IMR-90 (cell line): Measurements from ENCODE around the gene PROCA1. TPM values are rescaled to one million over a fixed set of nuclear protein-coding genes. Genes with fewer than 3 reads are reported as not detected.
A peak's percentile ranks its signal among the peaks of the same experiment; 100 is the strongest.

Source experiments
- ATAC-seq: fragments of 200-7000 bp; cut with Tn5 transposase; 2 replicates; pipeline ENCODE4 v1.9.1; 2020; ENCODE audit warnings: low read depth, mild to moderate bottlenecking, moderate library complexity
- BruUV-seq: library from RNA; stranded (reverse); fragments of 400-500 nt; replicated peaks from 2 replicates; lab custom pipeline; 2021; lab: Mats Ljungman, UMichigan
- CTCF ChIA-PET: fragments of 300-600 bp; formaldehyde crosslinking; extraction: SDS; loops from one replicate; lab custom pipeline; 2021; ENCODE audit warnings: antibody characterized with exemption; lab: Yijun Ruan, JAX
- POLR2A ChIA-PET: fragments of 300-600 bp; sonication (Branson Sonifier 250); formaldehyde crosslinking; loops from one replicate; lab custom pipeline; 2022; ENCODE audit warnings: antibody characterized with exemption; ENCODE audit not compliant: unreplicated experiment; lab: Charles Lee
- DNase-seq: peaks from one replicate; pipeline ENCODE4 v3.0.0; 2013
- H2AFZ ChIP-seq: replicated peaks from 2 replicates; pipeline ENCODE3; 2013; ENCODE audit warnings: low read length, mild to moderate bottlenecking; ENCODE audit not compliant: poor library complexity
- H2AK5ac ChIP-seq: 2 replicates; pipeline ENCODE4 v1.6.1; 2013; ENCODE audit warnings: low read depth, low read length, inconsistent platforms
- H2AK9ac ChIP-seq: replicated peaks from 2 replicates; pipeline ENCODE3; 2013; ENCODE audit warnings: mild to moderate bottlenecking, low read depth, low read length, moderate library complexity; ENCODE audit not compliant: poor library complexity
- H2BK120ac ChIP-seq: 2 replicates; pipeline ENCODE4 v1.6.1; 2013; ENCODE audit warnings: low read depth, low read length, inconsistent platforms
- H2BK15ac ChIP-seq: 3 replicates; pipeline ENCODE4 v1.6.1; 2013; ENCODE audit warnings: low read depth, low read length, inconsistent platforms
- H2BK20ac ChIP-seq: 2 replicates; pipeline ENCODE4 v1.6.1; 2013; ENCODE audit warnings: low read depth, mild to moderate bottlenecking, inconsistent platforms, low read length, moderate library complexity
- H2BK5ac ChIP-seq: 2 replicates; pipeline ENCODE4 v1.6.1; 2013; ENCODE audit warnings: mild to moderate bottlenecking, low read depth, low read length, inconsistent platforms; ENCODE audit not compliant: poor library complexity, severe bottlenecking
- H3K14ac ChIP-seq: replicated peaks from 2 replicates; pipeline ENCODE4 v1.6.1; 2013; ENCODE audit warnings: low read depth, low read length, inconsistent platforms
- H3K18ac ChIP-seq: 2 replicates; pipeline ENCODE4 v1.6.1; 2013; ENCODE audit warnings: low read depth, low read length, control low read depth
- H3K23ac ChIP-seq: 2 replicates; pipeline ENCODE4 v1.6.1; 2013; ENCODE audit warnings: low read depth, low read length, inconsistent platforms
- H3K27ac ChIP-seq: 2 replicates; pipeline ENCODE4 v1.5.1; 2013; ENCODE audit warnings: mild to moderate bottlenecking, control low read depth, low read length; ENCODE audit not compliant: insufficient read depth
- H3K27me3 ChIP-seq: 2 replicates; pipeline ENCODE4 v1.6.1; 2013; ENCODE audit warnings: low read length; ENCODE audit not compliant: control insufficient read depth, insufficient read depth
- H3K36me3 ChIP-seq: 2 replicates; pipeline ENCODE4 v1.6.1; 2013; ENCODE audit warnings: low read length, mixed read lengths; ENCODE audit not compliant: control insufficient read depth, insufficient read depth
- H3K4ac ChIP-seq: 2 replicates; pipeline ENCODE4 v1.6.1; 2013; ENCODE audit warnings: low read depth, low read length, inconsistent platforms
- H3K4me1 ChIP-seq: 2 replicates; pipeline ENCODE4 v1.6.1; 2013; ENCODE audit warnings: low read length, mixed read lengths; ENCODE audit not compliant: control insufficient read depth, insufficient read depth
- H3K4me2 ChIP-seq: 2 replicates; pipeline ENCODE4 v1.6.1; 2013; ENCODE audit warnings: low read depth, mild to moderate bottlenecking, control low read depth, low read length, moderate library complexity
- H3K4me3 ChIP-seq: 2 replicates; pipeline ENCODE4 v1.5.1; 2013; ENCODE audit warnings: low read depth, mild to moderate bottlenecking, control low read depth, low read length, moderate library complexity; ENCODE audit not compliant: insufficient read depth
- H3K56ac ChIP-seq: 2 replicates; pipeline ENCODE4 v1.6.1; 2013; ENCODE audit warnings: low read length, inconsistent platforms; ENCODE audit not compliant: insufficient read depth; ENCODE audit errors: extremely low read depth
- H3K79me1 ChIP-seq, 2 experiments: 2 replicates each; pipeline ENCODE4 v1.6.1; 2013; ENCODE audit warnings: low read length in 2 of 2, inconsistent platforms in 1 of 2, low read depth in 1 of 2
- H3K9ac ChIP-seq: 2 replicates; pipeline ENCODE4 v1.6.1; 2013; ENCODE audit warnings: low read depth, low read length, control low read depth
- H3K9me1 ChIP-seq: 2 replicates; pipeline ENCODE4 v1.6.1; 2013; ENCODE audit warnings: low read length, inconsistent platforms; ENCODE audit not compliant: insufficient read depth
- H3K9me3 ChIP-seq: 2 replicates; pipeline ENCODE4 v1.6.1; 2013; ENCODE audit warnings: low read length; ENCODE audit not compliant: control insufficient read depth, insufficient read depth
- H4K20me1 ChIP-seq: 2 replicates; pipeline ENCODE4 v1.6.1; 2013; ENCODE audit warnings: low read length, inconsistent platforms; ENCODE audit not compliant: insufficient read depth
- H4K5ac ChIP-seq: 2 replicates; pipeline ENCODE4 v1.6.1; 2013; ENCODE audit warnings: mild to moderate bottlenecking, low read depth, low read length, control low read depth
- H4K8ac ChIP-seq, 2 experiments: 2 replicates each; pipeline ENCODE4 v1.6.1; 2013; ENCODE audit warnings: low read depth in 2 of 2, low read length in 2 of 2, control low read depth in 1 of 2, inconsistent platforms in 1 of 2
- H4K91ac ChIP-seq: 2 replicates; pipeline ENCODE4 v1.6.1; 2013; ENCODE audit warnings: low read depth, low read length, inconsistent platforms; ENCODE audit not compliant: insufficient read depth
- CHD1 ChIP-seq: IDR thresholded peaks from 2 replicates; pipeline ENCODE4 v1.6.1; 2012; ENCODE audit warnings: low read depth, low read length, improper control_type of control experiment
- MAZ ChIP-seq: IDR thresholded peaks from 2 replicates; pipeline ENCODE4 v1.6.1; 2012; ENCODE audit warnings: low read depth, mild to moderate bottlenecking, low read length, improper control_type of control experiment, moderate library complexity, borderline replicate concordance
- NFE2L2 ChIP-seq: fragments of 150-350 bp; IDR thresholded peaks from 2 replicates; pipeline ENCODE4 v1.6.1; 2016; ENCODE audit warnings: low read depth, mild to moderate bottlenecking, low read length
- RAD21 ChIP-seq: IDR thresholded peaks from 2 replicates; pipeline ENCODE4 v1.6.1; 2012; ENCODE audit warnings: low read length, improper control_type of control experiment
- SMC3 ChIP-seq: fragments of 150-350 bp; IDR thresholded peaks from 2 replicates; pipeline ENCODE4 v1.6.1; 2016; ENCODE audit warnings: low read depth, mild to moderate bottlenecking, antibody characterized with exemption, low read length, moderate library complexity
- USF2 ChIP-seq: fragments of 150-350 bp; IDR thresholded peaks from 2 replicates; pipeline ENCODE4 v1.6.1; 2017; ENCODE audit warnings: mild to moderate bottlenecking, antibody characterized with exemption, low read length, low read depth
- WGBS, 2 experiments: methylation state at CpG; one replicate each; pipeline versions ENCODE4 v1.1.5 to v1.1.7; 2013; ENCODE audit warnings: missing lambda C conversion rate in 2 of 2; ENCODE audit not compliant: insufficient read length in 1 of 2; ENCODE audit errors: extremely low coverage in 2 of 2; 5-methylcytosine and 5-hydroxymethylcytosine counted together
- dilution Hi-C: fragments of 300-500 bp; cut with HindIII; formaldehyde crosslinking; loops from one replicate; pipeline ENCODE4 v1.14.3; 2018; ENCODE audit warnings: low sequenced_read_pairs; ENCODE audit not compliant: unreplicated experiment
- in situ Hi-C: fragments of 300-500 bp; cut with MboI; formaldehyde crosslinking; loops from 3 replicates; pipeline ENCODE4 v1.14.3; 2019; ENCODE audit warnings: low sequenced_read_pairs, inconsistent platforms, mixed read lengths
- intact Hi-C: fragments of 100-400 bp; cut with micrococcal nuclease; formaldehyde crosslinking; loops from 2 replicates; pipeline ENCODE4 v1.10.0; 2022
- polyA plus RNA-seq, 3 experiments: library from polyadenylated mRNA; depleted of rRNA; stranded (reverse); fragments of >200 nt; gene quantifications; 2 replicates each; pipeline ENCODE4 v1.2.3, GENCODE V29; 2012; ENCODE audit warnings: low replicate concordance in 1 of 3
- total RNA-seq: library from RNA; depleted of rRNA; stranded (reverse); fragments of >200 nt; gene quantifications from 2 replicates; pipeline ENCODE4 v1.2.3, GENCODE V29; 2012
- TF ChIP-seq, protein P1 (sequence below): conservative IDR thresholded peaks from 2 replicates; pipeline ENCODE4 v1.5.1; 2012; ENCODE audit warnings: mild to moderate bottlenecking, low read depth, low read length, improper control_type of control experiment

Gene PROCA1
- total and polyA plus RNA-seq, 2 of the 4 experiments (the other 2 are of a cell fraction), result 0.36 to 1.7 TPM

DNA sequence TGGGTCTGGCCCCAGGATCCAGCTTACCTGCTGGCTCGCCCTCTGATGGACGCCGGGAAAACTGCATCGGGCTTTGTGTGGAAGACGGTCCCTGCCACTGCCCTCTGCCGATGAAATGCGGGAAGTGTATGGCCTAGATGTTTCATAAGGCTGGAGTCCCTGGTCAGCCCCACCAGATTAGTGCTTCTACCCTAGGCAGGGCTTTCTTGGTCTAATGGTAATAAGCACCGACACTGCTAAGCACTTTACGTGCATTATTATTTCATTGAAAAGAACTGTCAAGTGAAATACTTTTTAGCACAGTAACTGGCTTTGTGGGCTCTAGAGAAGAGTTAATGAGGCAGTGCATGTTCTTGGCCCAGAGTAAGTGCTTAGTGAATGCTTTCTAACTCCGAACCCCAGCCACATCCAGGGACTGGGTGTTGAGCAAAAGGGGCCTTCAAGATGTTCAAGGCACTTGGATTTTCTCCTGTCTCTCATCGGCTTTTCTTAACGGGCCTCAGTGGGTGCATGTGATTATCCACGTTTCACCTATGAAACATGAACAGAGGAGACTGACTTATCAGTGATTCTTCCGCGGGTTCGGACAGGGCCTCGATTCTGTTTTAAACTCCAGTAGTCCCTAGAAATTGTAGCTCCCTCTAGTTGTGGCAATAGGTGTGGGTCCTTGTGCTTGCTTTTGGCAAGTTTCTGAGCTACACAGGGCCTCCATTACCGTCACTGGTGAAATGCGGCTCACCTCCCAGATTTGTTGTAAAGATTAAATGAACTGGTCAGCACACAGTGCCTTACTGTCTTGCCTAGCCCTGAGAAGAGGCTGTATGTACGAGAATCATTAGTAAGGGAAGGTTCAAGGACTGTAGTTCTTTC, 38.7 kb upstream of the PROCA1 start:
- H3K9me3 ChIP-seq, result no peaks in the 10 kb centered on the region
- intact Hi-C loops, result loop anchor here (1.0 kb wide), 1 partner anchor 24 kb away; the partner anchor contains the start of gene TLCD1
- H3K14ac ChIP-seq, result no peak overlapping the region
- no peak overlapping the region for H4K91ac ChIP-seq
- ChIA-PET CTCF (interaction anchor here (0.6 to 5.4 kb wide), 7 partner anchors 13 to 818 kb away, joined by 3 to 60 read pairs (median 3); partner anchors contain the start of genes NEK8 and TLCD1), POLR2A (no interaction called here)
- H2AK5ac ChIP-seq, result no peak overlapping the region
- H3K56ac ChIP-seq, result no peak overlapping the region
- dilution Hi-C loops, result no loop called here
- no peak overlapping the region; the same call in 1 of the 2 replicates for H4K5ac ChIP-seq
- no peak overlapping the region for H2AFZ ChIP-seq
- peaks cover 55% of the 10 kb centered on the region for H3K36me3 ChIP-seq
- H3K4me3 ChIP-seq, result no peak overlapping the region
- no peak overlapping the region for H2AK9ac ChIP-seq
- no peak overlapping the region for H3K23ac ChIP-seq
- peak; percentile 85 for TF ChIP-seq RAD21
- TF ChIP-seq USF2, result no peak
- TF ChIP-seq NFE2L2, result no peak
- peak; percentile 95 for TF ChIP-seq SMC3
- TF ChIP-seq CHD1, result no peak
- peak; percentile 48; the same call in 1 of the 2 replicates for TF ChIP-seq MAZ
- TF ChIP-seq, protein P1, sequence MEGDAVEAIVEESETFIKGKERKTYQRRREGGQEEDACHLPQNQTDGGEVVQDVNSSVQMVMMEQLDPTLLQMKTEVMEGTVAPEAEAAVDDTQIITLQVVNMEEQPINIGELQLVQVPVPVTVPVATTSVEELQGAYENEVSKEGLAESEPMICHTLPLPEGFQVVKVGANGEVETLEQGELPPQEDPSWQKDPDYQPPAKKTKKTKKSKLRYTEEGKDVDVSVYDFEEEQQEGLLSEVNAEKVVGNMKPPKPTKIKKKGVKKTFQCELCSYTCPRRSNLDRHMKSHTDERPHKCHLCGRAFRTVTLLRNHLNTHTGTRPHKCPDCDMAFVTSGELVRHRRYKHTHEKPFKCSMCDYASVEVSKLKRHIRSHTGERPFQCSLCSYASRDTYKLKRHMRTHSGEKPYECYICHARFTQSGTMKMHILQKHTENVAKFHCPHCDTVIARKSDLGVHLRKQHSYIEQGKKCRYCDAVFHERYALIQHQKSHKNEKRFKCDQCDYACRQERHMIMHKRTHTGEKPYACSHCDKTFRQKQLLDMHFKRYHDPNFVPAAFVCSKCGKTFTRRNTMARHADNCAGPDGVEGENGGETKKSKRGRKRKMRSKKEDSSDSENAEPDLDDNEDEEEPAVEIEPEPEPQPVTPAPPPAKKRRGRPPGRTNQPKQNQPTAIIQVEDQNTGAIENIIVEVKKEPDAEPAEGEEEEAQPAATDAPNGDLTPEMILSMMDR, result peak; percentile 100
- no peaks in the 10 kb centered on the region for H3K27me3 ChIP-seq
- peaks cover 77% of the 10 kb centered on the region for H4K20me1 ChIP-seq
- peak; percentile 90 for DNase-seq
- no peak overlapping the region for H2BK5ac ChIP-seq
- H2BK15ac ChIP-seq, result no peak overlapping the region
- TSS peak; percentile 37 for BruUV-seq
- 92% methylated on average over 2 of the region's 20 CpGs; no CpG with 5 or more reads in 1 of the 2 experiments for WGBS, 2 experiments
- H3K27ac ChIP-seq, result no peak overlapping the region
- 0 out of 4 replicates have a peak overlapping the region, but pooled peaks of 1 of the 2 experiments have one; percentile 2 for H4K8ac ChIP-seq
- peaks cover 13% of the 10 kb centered on the region for H3K4me1 ChIP-seq
- peak; percentile 84 for ATAC-seq
- no peak overlapping the region for H3K4ac ChIP-seq
- H2BK20ac ChIP-seq, result no peak overlapping the region
- H3K79me1 ChIP-seq, result peaks cover 20 to 79% of the 10 kb centered on the region in 2 experiments
- no peak overlapping the region for H3K18ac ChIP-seq
- peaks cover 8% of the 10 kb centered on the region; the same call in 1 of the 2 replicates for H3K9me1 ChIP-seq
- no peak overlapping the region for H3K4me2 ChIP-seq
- H2BK120ac ChIP-seq, result no peak overlapping the region
- in situ Hi-C loops, result no loop called here
- H3K9ac ChIP-seq, result no peak overlapping the region
